Measurements from ENCODE around the gene SLC4A8. TPM values are rescaled to one million over a fixed set of nuclear protein-coding genes. Genes with fewer than 3 reads are reported as not detected.
"Not testable (repeated sequence)": the region's sequence is repeated elsewhere in the genome, so short reads cannot be mapped to it uniquely, and the experiment has no call there.

SLC4A8 gene
- total RNA-seq, 1 donor from 2014 or later, result 5.2 TPM

GRCh38 chr12:51443573-51443972 is 18.9 kb downstream of the SLC4A8 start:
- H3K4me3 Mint-ChIP-seq, result no peak overlapping the region
- H3K27me3 Mint-ChIP-seq, result no peaks in the 10 kb centered on the region
- no peak for ATAC-seq (ENCODE audit: low read depth)
- CTCF ChIA-PET, result no interaction called here
- H3K4me1 Mint-ChIP-seq, result no peaks in the 10 kb centered on the region
- no peak for DNase-seq
- H3K27ac Mint-ChIP-seq, result no peak overlapping the region
- TF ChIP-seq, protein P1, sequence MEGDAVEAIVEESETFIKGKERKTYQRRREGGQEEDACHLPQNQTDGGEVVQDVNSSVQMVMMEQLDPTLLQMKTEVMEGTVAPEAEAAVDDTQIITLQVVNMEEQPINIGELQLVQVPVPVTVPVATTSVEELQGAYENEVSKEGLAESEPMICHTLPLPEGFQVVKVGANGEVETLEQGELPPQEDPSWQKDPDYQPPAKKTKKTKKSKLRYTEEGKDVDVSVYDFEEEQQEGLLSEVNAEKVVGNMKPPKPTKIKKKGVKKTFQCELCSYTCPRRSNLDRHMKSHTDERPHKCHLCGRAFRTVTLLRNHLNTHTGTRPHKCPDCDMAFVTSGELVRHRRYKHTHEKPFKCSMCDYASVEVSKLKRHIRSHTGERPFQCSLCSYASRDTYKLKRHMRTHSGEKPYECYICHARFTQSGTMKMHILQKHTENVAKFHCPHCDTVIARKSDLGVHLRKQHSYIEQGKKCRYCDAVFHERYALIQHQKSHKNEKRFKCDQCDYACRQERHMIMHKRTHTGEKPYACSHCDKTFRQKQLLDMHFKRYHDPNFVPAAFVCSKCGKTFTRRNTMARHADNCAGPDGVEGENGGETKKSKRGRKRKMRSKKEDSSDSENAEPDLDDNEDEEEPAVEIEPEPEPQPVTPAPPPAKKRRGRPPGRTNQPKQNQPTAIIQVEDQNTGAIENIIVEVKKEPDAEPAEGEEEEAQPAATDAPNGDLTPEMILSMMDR (IDR thresholded peaks at IDR 0.05), result no peak
- no peaks in the 10 kb centered on the region for H3K9me3 Mint-ChIP-seq
- no peaks in the 10 kb centered on the region for H3K36me3 Mint-ChIP-seq (ENCODE audit: low read depth)
- intact Hi-C loops (cut with micrococcal nuclease), result no loop called here
- POLR2A ChIA-PET, result no interaction called here

DNA sequence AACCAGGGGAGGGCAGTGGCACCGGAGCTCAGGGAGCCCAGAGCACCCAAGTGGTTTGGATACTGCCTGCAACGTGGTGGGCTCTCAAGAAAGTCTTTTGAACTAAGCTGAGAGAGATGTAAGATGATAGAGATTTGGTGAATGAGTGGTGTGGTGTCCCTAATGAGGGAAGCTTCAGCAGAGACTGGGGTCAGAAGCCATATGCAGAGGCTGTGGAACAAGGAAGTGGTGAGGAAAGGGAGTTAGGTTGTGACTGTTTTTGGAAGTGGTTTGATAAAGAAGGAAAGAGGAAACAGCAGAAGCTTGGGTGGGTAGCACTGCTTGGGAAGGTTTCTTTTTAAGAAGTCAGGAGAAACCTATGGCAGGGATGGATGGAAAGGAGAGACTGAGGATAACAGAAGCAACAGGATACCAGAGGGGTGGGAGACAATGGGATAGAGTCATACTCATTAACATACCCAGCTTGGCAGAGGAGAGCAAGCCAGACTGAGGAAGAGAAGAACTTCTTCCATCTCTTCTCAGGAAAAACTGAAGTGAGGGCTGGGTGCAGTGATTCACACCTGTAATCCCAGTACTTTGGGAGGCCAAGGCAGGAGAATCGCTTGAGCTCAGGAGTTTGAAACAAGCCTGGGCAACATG is 24.1 kb downstream of the SLC4A8 start:
- POLR2A ChIA-PET, result no interaction called here
- H3K36me3 Mint-ChIP-seq (ENCODE audit: low read depth), result peaks cover 4% of the 10 kb centered on the region
- H3K4me1 Mint-ChIP-seq, result no peaks in the 10 kb centered on the region
- H3K27ac Mint-ChIP-seq, result no peak overlapping the region
- no peaks in the 10 kb centered on the region for H3K9me3 Mint-ChIP-seq
- DNase-seq (no peak), ATAC-seq (ENCODE audit: low read depth) (no peak)
- no peak overlapping the region for H3K4me3 Mint-ChIP-seq
- TF ChIP-seq, protein P1 (IDR thresholded peaks at IDR 0.05), result no peak
- intact Hi-C loops (cut with micrococcal nuclease), result no loop called here
- CTCF ChIA-PET, result no interaction called here
- no peaks in the 10 kb centered on the region for H3K27me3 Mint-ChIP-seq

- ATAC-seq (ENCODE audit: low read depth), result no peak
- ChIA-PET CTCF (no interaction called here), POLR2A (no interaction called here)
- DNase-seq, result no peak
- peaks cover 5% of the 10 kb centered on the region for H3K36me3 Mint-ChIP-seq (ENCODE audit: low read depth)
- intact Hi-C loops (cut with micrococcal nuclease), result no loop called here
- H3K9me3 Mint-ChIP-seq, result no peaks in the 10 kb centered on the region
- no peak overlapping the region for H3K4me3 Mint-ChIP-seq
- no peaks in the 10 kb centered on the region for H3K4me1 Mint-ChIP-seq
- TF ChIP-seq, protein P1 (IDR thresholded peaks at IDR 0.05), result no peak
- no peak overlapping the region for H3K27ac Mint-ChIP-seq
- H3K27me3 Mint-ChIP-seq, result no peaks in the 10 kb centered on the region
Measured at GRCh38 chr12:51449580-51450246, 25.1 kb downstream of the SLC4A8 start.

GRCh38 chr12:51450333-51450732 is 25.7 kb downstream of the SLC4A8 start:
- Mint-ChIP-seq H3K27me3 (no peaks in the 10 kb centered on the region), H3K9me3 (no peaks in the 10 kb centered on the region), H3K27ac (no peak overlapping the region), H3K4me1 (no peaks in the 10 kb centered on the region), H3K4me3 (no peak overlapping the region), H3K36me3 (ENCODE audit: low read depth) (peaks cover 5% of the 10 kb centered on the region)
- DNase-seq (no peak), ATAC-seq (ENCODE audit: low read depth) (no peak)
- ChIA-PET CTCF (no interaction called here), POLR2A (no interaction called here)
- TF ChIP-seq, protein P1 (IDR thresholded peaks at IDR 0.05), result no peak
- intact Hi-C loops (cut with micrococcal nuclease), result no loop called here

DNA sequence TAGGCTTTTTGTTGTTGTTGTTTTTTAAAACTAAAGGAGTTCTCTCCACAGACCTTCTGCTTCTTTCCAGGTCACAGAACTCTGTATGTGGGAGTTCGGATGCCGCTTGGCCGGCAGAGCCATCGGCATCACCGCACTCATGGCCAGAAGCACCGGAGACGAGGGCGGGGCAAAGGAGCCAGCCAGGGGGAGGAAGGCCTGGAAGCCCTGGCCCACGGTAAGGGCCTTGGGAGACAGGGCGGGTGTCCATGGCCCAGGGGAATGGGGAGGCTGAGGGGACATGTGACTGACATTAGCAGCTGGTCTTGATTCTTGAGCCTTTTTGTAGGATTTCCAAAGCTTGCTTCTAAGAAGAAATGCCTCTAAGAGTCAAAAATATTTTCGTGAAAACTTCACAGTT is 26.2 kb downstream of the SLC4A8 start:
- POLR2A ChIA-PET, result no interaction called here
- intact Hi-C loops (cut with micrococcal nuclease), result no loop called here
- Mint-ChIP-seq H3K27ac (no peak overlapping the region), H3K36me3 (ENCODE audit: low read depth) (peaks cover 5% of the 10 kb centered on the region), H3K4me3 (no peak overlapping the region), H3K9me3 (no peaks in the 10 kb centered on the region), H3K27me3 (no peaks in the 10 kb centered on the region), H3K4me1 (no peaks in the 10 kb centered on the region)
- no peak for ATAC-seq (ENCODE audit: low read depth)
- CTCF ChIA-PET, result no interaction called here
- TF ChIP-seq, protein P1 (IDR thresholded peaks at IDR 0.05), result no peak
- DNase-seq, result no peak

DNA sequence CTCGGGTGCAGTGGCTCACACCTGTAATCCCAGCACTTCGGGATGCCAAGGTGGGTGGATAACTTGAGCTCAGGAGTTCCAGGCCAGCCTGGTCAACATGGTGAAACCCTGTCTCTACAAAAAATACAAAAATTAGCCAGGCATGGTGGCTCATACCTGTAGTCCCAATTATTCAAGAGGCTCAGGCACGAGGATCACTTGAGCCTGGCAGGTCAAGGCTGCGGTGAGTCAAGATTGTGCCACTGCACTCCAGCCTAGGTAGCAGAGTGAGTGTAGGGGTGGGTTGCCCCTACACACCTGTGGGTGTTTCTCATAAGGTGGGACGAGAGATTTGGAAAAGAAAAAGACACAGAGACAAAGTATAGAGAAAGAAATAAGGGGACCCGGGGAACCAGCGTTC is 29.4 kb downstream of the SLC4A8 start:
- POLR2A ChIA-PET, H3K9me3 Mint-ChIP-seq, H3K27ac Mint-ChIP-seq: not testable (repeated sequence)

GRCh38 chr12:51455050-51455449 is 30.4 kb downstream of the SLC4A8 start:
- H3K27me3 Mint-ChIP-seq; H3K4me1 Mint-ChIP-seq; POLR2A ChIA-PET; H3K9me3 Mint-ChIP-seq; CTCF ChIA-PET; H3K27ac Mint-ChIP-seq; intact Hi-C loops (cut with micrococcal nuclease); H3K4me3 Mint-ChIP-seq; ATAC-seq (ENCODE audit: low read depth); DNase-seq: not testable (repeated sequence)
- peaks cover 16% of the 10 kb centered on the region for H3K36me3 Mint-ChIP-seq (ENCODE audit: low read depth)

More for the DNA sequence above, 29.4 kb downstream of the SLC4A8 start:
- intact Hi-C loops (cut with micrococcal nuclease); H3K27me3 Mint-ChIP-seq; H3K4me1 Mint-ChIP-seq; CTCF ChIA-PET; H3K4me3 Mint-ChIP-seq; ATAC-seq (ENCODE audit: low read depth); DNase-seq: not testable (repeated sequence)
- H3K36me3 Mint-ChIP-seq (ENCODE audit: low read depth), result peaks cover 16% of the 10 kb centered on the region

All from activated B cell treated with CpG ODN at 0.5 μM for 24 hours (primary cell).